HUES6 (cell line): ENCODE data around the gene RGS14.
"Not testable (repeated sequence)": the region's sequence is repeated elsewhere in the genome, so short reads cannot be mapped to it uniquely, and the experiment has no call there.

Experiments
- H3K27ac ChIP-seq: 2 replicates; pipeline ENCODE4 v1.7.0; 2013; ENCODE audit warnings: low read depth, mild to moderate bottlenecking, low read length, inconsistent platforms
- H3K27me3 ChIP-seq: 2 replicates; pipeline ENCODE4 v1.6.1; 2013; ENCODE audit warnings: low read length; ENCODE audit not compliant: control insufficient read depth, insufficient read depth
- H3K36me3 ChIP-seq: 2 replicates; pipeline ENCODE4 v1.6.1; 2013; ENCODE audit warnings: low read length; ENCODE audit not compliant: control insufficient read depth, insufficient read depth
- H3K4me1 ChIP-seq: 2 replicates; pipeline ENCODE4 v1.6.1; 2013; ENCODE audit warnings: low read length; ENCODE audit not compliant: control insufficient read depth, insufficient read depth
- H3K4me3 ChIP-seq: 2 replicates; pipeline ENCODE4 v1.5.1; 2013; ENCODE audit warnings: low read depth, low read length
- H3K9ac ChIP-seq: one replicate; pipeline ENCODE4 v1.6.1; 2013; ENCODE audit warnings: mild to moderate bottlenecking, low read length
- H3K9me3 ChIP-seq: 2 replicates; pipeline ENCODE4 v1.6.1; 2013; ENCODE audit warnings: low read depth, low read length; ENCODE audit not compliant: control insufficient read depth, insufficient read depth

Gene RGS14

GRCh38 chr5:177409043-177409801, 51.5 kb downstream of the RGS14 start, which contains the start of gene F12:
F12 (minus strand) TSS chr5:177409564; CDS start chr5:177409527, 37 bp downstream.
- Histone ChIP-seq H3K27me3 (peaks cover 64% of the 10 kb centered on the region), H3K36me3 (no peaks in the 10 kb centered on the region), H3K27ac (no peak within 1 kb of the TSS), H3K9ac (no peak within 1 kb of the TSS), H3K4me3 (no peak within 1 kb of the TSS), H3K9me3 (no peaks in the 10 kb centered on the region), H3K4me1 (0 out of 2 replicates have a peak, but pooled peaks cover 6% of the 10 kb centered on the region)

- Histone ChIP-seq H3K36me3 (no peaks in the 10 kb centered on the region), H3K4me3 (no peak overlapping the region), H3K9me3 (no peaks in the 10 kb centered on the region), H3K27ac (no peak overlapping the region), H3K4me1 (no peaks in the 10 kb centered on the region), H3K9ac (no peak overlapping the region), H3K27me3 (peaks cover 51% of the 10 kb centered on the region)
Measured at GRCh38 chr5:177410575-177410974, 52.9 kb downstream of the RGS14 start.

GRCh38 chr5:177412603-177413233, 55.0 kb downstream of the RGS14 start:
- H3K27me3 ChIP-seq: peaks cover 34% of the 10 kb centered on the region
- H3K4me3 ChIP-seq: no peak overlapping the region
- H3K9me3 ChIP-seq: no peaks in the 10 kb centered on the region
- no peak overlapping the region for H3K9ac ChIP-seq
- no peaks in the 10 kb centered on the region for H3K36me3 ChIP-seq
- H3K4me1 ChIP-seq: no peaks in the 10 kb centered on the region
- H3K27ac ChIP-seq: no peak overlapping the region

- H3K9ac ChIP-seq: no peak overlapping the region
- H3K36me3 ChIP-seq: no peaks in the 10 kb centered on the region
Measured at GRCh38 chr5:177414481-177414880, 56.8 kb downstream of the RGS14 start.

GRCh38 chr5:177417081-177417480, 59.4 kb downstream of the RGS14 start:
- H3K4me1 ChIP-seq, H3K4me3 ChIP-seq, H3K9ac ChIP-seq, H3K36me3 ChIP-seq, H3K27ac ChIP-seq, H3K9me3 ChIP-seq: not testable (repeated sequence)
- H3K27me3 ChIP-seq: peaks cover 16% of the 10 kb centered on the region

More at GRCh38 chr5:177414481-177414880, 56.8 kb downstream of the RGS14 start:
- H3K4me1 ChIP-seq: no peaks in the 10 kb centered on the region
- no peaks in the 10 kb centered on the region for H3K9me3 ChIP-seq
- no peak overlapping the region for H3K27ac ChIP-seq
- H3K27me3 ChIP-seq: peaks cover 19% of the 10 kb centered on the region
- H3K4me3 ChIP-seq: no peak overlapping the region

- H3K4me1 ChIP-seq: no peaks in the 10 kb centered on the region
- H3K27me3 ChIP-seq: peaks cover 2% of the 10 kb centered on the region; the same call in 1 of the 2 replicates
- no peaks in the 10 kb centered on the region for H3K36me3 ChIP-seq
- H3K27ac ChIP-seq: no peak overlapping the region
- no peak overlapping the region for H3K9ac ChIP-seq
- H3K9me3 ChIP-seq: no peaks in the 10 kb centered on the region
- H3K4me3 ChIP-seq: no peak overlapping the region
Measured at GRCh38 chr5:177419046-177419445, 61.3 kb downstream of the RGS14 start.

- H3K4me1 ChIP-seq, H3K9me3 ChIP-seq, H3K27me3 ChIP-seq, H3K27ac ChIP-seq, H3K9ac ChIP-seq, H3K4me3 ChIP-seq, H3K36me3 ChIP-seq: not testable (repeated sequence)
Measured at GRCh38 chr5:177420472-177420871, 62.7 kb downstream of the RGS14 start.

- Histone ChIP-seq H3K36me3 (no peaks in the 10 kb centered on the region), H3K27me3 (no peaks in the 10 kb centered on the region), H3K4me1 (peaks cover 7% of the 10 kb centered on the region), H3K4me3 (no peak overlapping the region), H3K9me3 (no peaks in the 10 kb centered on the region), H3K27ac (no peak overlapping the region), H3K9ac (no peak overlapping the region)
Measured at GRCh38 chr5:177421062-177421798, 63.5 kb downstream of the RGS14 start.
